ENCODE results near the gene ITGB3.

ITGB3 gene

DNA sequence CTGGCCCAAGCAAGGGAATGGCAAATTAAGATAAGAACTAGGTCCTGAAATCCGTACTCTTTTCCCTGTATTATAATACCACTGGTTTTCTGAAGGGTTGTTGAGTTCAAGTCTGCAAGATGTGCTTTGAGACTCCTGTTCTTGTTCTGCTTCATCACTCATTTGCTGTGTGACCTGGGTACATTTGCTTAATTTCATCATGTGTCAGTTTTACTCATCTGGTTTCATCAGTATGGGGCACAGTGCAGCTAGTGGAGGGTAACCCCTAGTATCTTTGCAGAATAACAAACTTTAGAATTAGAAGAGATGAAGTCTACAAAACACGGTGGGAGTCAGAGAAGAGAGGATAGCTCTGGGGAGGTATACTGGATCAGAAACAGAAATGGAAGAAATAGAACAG, 48.2 kb downstream of the ITGB3 start:
- no peak for DNase-seq

DNA sequence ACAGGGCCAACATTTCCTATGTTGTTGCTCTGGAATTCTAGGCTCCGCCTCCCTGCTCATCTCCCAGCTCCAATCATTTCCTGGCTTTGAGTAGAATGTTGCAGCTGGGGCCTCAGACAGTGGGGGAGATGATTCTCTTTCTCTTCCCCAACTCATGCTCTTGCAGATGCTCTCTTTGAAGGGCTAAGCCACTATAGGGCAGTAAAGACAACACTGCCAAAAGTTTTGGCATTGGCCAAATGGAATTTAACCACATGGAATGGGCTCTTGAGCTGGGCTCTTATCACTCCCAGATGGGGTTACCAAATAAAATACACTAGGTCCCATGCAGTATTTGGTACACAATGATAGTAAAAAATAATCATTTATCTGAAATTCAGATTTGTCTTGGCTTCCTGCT, 50.6 kb downstream of the ITGB3 start:
- no peak for DNase-seq

DNA sequence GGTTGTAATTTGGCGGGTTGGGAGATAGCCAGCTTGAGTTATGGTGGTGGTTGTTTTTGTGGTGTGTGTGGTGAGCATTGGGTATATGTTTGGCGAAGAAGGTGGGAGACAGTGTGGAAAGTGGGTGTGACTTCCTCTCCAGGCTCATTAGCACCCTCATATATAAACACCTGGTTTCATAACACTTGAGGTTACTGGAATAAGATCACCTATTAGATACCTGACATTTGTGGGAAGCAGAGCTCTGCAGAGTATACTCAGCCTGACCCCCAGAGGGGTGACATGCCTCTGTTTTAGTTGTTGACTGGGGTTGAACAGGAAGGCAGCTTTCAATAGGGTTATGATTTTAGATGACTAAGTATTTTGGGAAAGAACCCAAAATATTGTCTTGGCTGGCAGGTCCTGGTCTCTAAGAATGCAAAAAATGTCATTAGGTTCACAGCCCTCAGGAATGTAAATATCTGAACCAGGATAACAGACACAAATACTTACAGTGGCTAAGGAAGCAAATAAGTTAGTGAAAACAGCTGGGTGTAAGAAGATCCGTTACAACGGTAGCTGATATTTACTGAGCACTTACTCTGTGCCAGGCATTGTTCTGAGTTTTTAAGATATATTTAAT, 51.8 kb downstream of the ITGB3 start:
- no peak for DNase-seq

DNA sequence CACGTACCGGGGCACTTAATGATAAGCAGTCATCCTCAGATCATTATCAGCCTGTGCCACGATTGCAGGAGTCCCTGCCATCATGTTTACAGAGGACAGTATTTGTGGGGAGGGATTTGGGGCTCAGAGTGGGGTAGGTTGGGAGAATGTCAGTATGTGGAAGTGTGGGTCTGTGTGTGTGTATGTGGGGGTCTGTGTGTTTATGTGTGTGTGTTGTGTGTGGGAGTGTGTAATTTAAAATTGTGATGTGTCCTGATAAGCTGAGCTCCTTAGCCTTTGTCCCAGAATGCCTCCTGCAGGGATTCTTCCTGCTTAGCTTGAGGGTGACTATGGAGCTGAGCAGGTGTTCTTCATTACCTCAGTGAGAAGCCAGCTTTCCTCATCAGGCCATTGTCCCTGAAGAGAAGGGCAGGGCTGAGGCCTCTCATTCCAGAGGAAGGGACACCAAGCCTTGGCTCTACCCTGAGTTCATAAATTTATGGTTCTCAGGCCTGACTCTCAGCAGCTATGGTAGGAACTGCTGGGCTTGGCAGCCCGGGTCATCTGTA, 56.6 kb downstream of the ITGB3 start:
- DNase-seq = no peak

DNA sequence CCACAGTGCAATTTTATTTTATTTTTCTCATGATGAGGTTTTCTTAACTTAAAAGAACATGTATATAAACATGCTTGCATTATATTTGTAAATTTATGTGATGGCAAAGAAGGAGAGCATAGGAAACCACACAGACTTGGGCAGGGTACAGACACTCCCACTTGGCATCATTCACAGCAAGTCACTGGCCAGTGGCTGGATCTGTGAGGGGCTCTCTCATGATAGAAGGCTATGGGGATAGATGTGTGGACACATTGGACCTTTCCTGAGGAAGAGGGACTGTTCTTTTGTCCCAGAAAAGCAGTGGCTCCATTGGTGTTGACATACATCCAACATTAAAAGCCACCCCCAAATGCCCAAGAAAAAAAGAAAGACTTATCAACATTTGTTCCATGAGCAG, 57.8 kb downstream of the ITGB3 start:
- DNase-seq = no peak

DNA sequence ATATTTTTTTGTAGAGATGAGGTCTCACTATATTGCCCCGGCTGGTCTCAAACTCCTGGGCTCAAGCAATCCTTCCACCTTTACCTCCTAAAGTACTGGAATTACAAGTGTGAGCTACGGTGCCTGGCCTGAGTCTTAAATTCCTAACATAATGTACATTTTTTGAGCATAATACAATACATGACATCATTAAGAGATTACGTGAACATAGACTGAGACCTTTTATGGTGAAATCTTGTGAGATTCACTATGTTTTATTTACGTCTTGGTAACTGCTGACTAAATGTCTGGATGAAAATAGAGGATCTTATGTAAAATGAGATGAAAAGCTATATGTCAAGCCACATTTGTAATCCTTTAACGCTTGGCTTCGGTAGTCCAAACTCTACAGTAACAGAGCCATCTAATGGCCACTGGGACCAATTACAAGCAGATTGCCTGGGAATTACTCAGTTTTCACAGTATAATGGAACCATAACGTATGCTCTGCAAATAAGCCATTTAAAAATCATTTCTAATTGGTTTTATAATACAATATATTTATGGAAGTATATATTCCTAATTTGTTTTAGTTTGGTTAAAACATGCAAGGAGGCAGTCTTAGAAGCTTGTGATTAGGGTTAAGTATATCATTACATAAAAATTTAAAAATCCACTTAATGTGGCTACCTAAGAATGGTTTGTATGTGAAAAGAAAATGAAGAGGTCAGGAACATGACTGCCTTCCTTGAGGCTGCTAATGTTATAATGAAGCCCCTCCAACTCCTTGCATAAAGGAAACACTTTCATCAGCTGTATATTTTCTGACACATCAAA, 62.0 kb downstream of the ITGB3 start:
- peak; percentile 43 to 72 for DNase-seq

DNA sequence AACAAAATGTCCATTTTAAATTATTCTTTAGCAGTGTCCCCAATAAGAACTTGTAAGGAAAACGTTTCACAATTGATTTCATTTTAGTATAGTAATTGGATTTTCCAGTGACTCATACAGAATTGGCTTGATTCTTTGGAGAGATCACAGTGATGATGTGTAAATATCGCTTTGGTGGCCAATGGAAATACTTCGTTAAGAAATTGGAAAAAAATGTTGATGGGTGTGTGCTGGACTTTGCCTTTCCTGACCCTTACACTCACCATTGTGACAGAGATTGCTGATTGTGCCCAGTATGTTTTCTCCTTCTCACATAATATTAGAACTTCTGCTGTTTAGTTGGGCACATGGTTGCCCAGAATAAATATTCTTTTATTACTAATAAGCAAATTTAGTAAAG, 62.7 kb downstream of the ITGB3 start:
- no peak for DNase-seq

DNA sequence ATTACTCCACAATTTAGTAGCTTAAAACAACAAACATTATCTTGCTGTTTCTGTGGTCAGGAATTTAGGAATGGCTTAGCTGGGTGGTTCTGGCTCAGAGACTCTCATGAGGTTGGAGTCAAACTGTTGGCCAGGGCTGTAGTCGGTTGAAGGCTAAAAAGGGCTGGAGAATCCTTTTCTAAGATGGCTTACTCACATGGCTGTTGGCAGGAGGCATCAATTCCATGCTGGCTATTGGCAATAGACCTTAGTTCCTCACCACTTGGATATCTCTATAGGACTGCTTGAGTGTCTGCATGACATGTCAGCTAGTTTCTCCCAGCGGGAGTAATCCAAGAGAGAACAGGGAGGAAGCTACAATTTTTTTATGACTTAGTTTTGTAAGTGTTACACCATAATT, 63.5 kb downstream of the ITGB3 start:
- no peak for DNase-seq

DNA sequence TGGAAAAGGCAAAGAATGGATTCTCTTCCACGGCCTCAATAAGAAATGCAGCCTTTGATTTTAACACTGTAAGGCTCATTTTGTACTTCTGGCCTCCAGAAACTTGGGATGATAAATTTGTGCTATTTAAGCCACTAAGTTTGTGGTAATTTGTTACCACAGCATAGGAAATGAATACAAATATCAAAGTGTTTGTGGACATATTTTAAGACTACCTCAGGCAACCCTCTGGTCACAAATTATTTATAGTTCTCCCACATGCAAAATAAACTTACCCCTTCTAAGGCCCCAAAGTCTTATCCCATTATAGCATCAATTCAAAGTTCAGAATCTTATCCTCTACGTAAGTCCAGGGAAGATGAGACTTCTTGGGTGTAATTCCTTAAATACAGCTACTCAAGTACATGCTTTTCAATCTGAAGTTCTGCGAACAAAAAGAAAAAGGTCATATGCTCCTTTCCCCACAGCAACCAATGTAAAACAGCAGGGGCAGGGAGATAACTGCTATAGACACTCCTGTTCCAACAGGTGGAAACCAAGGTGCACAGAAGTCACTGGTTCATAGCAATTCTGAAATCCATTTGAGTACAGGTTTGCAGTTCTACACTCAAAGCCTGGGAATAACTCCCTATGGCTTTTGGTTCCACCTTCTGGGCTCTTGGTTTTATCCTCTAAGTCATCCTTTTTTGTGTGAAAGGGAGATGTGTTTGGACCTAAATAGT, 64.7 kb downstream of the ITGB3 start:
- DNase-seq = no peak

DNA sequence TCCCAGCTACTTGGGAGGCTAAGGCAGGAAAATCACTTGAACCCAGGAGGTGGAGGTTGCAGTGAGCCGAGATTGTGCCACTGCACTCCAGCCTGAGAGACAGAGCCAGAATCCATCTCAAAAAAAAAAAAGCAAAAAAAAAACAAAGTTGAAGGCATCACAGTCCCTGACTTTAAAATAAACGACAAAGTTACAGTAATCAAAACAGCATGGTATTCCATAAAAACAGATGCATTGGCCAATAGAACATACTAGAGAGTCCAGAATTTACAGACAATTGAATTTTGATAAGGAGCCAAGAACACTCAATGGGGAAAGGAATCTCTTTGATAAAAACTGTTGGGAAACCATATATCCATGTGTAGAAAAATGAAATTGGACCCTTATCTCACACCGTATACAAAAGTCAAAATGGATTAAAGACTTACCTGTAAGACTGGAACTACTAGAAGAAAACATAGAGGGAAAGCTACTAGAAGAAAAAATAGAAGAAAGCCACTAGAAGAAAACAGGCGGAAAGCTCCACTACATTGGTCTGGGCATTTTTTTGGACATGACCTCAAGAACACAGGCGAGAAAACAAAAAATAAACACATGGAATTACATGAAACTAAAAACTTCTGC, 67.4 kb downstream of the ITGB3 start:
- no peak for DNase-seq

DNA sequence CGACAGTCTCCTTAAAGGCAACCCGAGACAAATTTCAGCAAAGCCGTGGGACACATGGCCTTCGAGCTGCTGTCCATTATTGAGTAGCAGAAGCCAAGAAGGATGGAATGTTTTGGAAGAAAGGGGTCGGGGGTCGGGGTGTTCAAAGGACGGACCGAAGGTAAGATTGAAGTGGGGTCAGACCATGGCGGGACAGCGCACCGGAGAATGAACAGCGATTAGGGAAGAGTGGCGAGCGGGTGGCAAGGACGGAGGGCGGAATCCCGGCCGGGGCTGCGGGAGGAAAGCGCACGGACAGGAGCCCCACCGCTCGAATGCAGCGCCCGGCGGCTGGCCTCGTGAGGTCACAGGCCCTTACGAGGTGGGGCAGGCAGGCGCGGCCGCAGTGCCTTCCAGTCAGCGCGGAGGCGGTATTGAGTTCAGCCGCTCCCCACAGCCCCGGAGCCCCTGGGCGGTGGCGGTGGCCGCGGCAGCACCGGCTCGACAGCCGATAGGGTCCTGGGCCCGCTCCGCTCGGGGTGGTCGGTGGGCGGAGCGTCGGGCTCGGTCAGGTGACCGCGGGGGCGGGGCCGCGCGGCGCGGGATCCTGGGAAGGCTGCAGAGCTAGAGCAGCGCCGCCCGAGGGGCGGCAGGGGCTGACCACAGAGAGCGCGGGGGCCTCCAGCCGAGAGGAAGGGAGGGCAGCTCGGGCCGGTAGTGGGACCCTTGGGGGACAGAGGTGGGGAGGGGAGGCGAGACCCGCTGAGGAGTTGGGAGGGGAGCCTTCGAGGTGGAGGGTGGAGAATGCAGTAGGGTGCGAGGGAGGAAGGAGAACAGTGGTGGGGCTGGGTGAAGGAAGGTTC, 70.0 kb downstream of the ITGB3 start, which contains the start of gene EFCAB13:
Gene EFCAB13 (plus strand): TSS at position 574 of the 842 bp plus-strand sequence. CDS start 4,399 bp downstream, outside the sequence.
- peak; percentile 85 to 88 for DNase-seq

DNA sequence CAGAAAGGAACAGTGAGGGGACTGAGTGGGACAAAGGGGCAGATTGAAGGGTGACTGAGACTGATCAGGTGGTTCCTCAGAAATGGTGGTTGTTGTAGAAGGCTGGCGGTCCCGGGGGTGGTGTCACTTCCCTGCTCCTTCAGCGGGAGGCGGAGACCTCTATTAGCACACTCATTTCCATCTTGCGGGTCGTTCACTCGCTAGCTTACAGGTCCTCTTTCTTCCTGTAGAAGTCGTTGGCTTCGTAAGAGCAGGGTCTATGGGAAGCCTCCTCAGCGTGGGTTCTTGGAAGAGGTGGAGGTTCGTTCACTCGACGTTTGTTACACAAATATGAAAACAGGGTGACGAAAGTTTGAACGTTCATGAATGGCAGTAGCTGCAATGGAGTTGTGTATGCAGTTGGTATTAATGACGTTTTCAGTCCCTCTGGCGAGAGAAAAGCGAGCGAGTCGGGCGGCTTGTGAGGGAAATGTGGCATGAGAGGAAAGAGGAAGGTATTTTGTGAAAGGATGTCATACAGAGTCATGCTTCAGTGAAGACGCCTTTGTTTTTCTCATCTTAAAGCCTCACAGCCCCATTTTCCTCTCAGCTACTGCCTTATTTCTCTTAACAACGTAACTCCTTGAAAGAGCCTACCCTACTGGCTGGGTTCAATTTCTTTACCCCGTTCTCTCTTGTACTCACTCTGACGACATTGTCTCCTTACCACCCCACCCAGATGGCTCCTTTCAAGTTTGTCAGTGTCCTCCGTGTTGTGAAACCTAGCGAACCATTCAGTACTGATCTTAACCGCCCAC, 70.8 kb downstream of the ITGB3 start:
- DNase-seq = peak; percentile 60 to 77

DNA sequence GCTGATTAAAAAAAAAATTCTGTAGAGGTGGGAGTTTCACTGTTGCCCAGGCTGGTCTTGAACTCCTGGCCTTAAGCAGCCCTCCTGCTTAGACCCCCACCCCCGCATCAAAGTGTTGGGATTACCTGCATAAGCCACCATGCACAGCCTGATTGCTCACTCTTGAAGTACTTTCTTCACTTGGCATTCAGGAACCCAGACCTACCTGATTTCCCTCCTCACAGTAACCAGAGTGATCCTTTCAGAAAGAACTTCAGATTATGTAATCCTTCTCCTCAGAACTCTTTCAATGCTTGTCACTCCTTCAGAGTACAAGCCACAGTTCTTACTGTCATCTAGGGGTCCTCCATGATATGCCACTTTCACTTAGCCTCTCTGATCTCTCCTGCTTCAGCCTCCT, 71.5 kb downstream of the ITGB3 start:
- DNase-seq = no peak

DNA sequence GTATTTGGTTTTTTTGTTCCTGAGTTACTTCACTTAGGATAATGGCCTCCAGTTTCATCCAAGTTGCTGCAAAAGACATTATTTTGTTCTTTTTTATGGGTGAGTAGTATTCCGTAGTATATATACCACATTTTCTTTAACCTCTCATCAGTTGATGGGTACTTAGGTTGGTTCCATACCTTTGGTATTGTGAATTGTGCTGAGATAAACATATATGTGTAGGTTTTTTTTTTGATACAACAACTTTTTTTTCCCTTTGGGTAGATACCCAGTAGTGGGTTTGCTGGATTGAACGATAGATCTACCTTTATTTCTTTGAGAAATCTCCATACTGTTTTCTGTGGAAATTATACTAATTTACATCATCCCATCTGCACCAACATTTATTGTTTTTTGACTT, 76.9 kb downstream of the ITGB3 start:
- no peak for DNase-seq

DNA sequence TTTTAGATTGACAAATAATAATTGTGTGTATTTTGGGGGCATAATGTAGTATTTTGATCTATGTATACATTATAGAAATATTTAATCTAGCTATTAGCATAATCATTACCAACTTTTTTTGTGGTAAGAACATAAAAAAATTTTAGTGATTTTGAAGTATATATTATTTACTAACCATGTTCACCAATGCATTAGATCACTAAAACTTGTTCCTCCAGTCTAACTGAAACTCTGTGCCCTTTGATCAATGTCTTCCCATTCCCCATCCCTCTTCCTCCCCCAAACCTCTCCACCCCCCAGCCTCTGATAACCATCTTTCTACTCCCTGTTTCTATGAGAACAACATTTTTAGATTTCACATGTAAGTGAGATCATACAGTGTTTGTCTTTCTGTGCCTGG, 78.7 kb downstream of the ITGB3 start:
- no peak for DNase-seq

DNA sequence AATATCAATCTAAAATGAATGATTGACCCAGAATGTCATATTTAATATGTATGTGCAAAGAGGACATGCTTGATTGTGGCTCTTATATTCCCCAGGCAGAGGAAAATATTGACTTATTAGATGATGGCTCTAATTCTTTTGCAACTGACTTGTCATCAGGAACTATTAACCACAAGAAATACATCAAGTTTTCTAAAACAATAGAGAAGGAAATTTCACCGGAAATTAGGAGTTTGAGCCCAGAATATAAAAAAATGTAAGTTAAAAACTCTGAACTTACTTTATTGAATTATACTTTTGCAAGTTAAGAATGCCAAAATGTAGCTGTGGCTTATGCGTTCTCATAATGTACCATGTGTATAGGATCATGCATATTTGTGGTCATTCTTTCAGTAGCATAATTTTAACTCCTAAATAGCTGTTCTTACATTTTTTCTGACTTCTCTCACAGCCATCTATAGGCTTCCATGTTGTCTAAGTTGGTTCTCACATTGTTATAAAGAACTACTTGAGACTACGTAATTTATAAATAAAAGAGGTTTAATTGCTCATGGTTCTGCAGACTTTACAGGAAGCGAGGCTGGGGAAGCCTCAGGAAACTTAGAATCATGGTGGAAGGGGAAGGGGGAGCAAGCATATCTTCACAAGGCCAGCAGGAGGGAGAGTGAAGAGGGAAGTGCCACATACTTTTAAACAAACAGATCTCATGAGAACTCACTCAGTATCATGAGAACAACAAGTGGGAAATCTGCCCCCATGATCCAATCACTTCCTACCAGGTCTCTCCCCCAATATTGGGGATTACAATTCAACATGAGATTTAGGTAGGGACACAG, 81.7 kb downstream of the ITGB3 start:
- DNase-seq = no peak

DNA sequence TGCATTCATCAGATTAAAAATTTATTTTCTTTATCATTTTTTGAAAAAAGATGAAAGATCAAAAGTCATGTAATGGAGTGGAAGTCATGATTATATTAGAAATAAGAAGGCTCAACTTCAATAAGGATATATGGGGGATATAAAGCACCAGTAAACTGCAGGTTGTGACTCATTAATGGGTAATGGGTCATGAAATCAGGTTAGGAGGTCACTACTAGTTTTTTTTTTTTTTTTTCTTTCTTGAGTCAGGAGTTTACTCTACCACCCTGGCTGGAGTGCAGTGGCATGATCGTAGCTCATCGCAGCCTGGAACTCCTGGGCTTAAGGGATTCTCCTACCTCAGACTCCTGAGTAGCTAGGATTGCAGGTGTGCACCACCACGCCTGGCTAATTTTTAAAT, 84.4 kb downstream of the ITGB3 start:
- DNase-seq = no peak

DNA sequence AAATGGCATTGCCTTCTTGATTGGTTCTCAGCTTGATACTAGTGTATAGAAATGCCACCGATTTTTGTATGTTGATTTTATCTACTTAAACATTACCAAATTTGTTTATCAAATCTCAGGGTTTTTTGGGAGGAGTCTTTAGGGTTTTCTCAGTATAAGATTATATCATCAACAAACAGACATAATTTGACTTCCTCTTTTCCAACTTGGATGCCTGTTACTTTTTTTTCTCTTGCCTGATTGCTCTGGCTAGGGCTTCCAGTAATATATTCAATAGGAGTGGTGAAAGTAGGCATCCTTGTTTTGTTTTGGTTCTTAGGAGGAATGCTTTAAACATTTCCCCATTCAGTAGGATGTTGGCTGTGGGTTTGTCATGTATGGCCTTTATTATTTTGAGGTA, 99.2 kb downstream of the ITGB3 start:
- DNase-seq = no peak

DNA sequence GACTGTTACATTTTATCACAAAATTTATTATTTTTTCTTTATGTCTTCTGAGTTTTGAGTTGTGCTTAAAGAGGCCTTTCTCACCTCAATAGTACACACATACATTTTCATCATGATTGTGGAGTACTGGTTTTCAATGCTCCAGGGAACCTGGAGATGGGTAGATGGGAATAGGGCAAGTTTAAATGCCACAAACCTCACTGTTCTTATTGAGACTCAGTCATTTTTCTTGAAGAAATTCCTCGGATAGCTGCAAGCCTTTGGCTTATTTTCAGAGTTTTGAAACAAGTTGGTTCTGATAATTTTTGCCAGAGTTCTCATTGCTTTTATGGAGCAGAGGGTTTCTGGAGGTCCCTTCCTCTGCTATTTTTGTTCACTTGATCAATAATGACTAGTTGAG, 105.0 kb downstream of the ITGB3 start:
- no peak for DNase-seq

Measured in CD4-positive, alpha-beta T cell treated with Interferon alpha-2 for 1 hour (primary cell).